ENCODE results near the gene CBFA2T3.
"Not testable (repeated sequence)": the region's sequence is repeated elsewhere in the genome, so short reads cannot be mapped to it uniquely, and the experiment has no call there.

Gene CBFA2T3

DNA sequence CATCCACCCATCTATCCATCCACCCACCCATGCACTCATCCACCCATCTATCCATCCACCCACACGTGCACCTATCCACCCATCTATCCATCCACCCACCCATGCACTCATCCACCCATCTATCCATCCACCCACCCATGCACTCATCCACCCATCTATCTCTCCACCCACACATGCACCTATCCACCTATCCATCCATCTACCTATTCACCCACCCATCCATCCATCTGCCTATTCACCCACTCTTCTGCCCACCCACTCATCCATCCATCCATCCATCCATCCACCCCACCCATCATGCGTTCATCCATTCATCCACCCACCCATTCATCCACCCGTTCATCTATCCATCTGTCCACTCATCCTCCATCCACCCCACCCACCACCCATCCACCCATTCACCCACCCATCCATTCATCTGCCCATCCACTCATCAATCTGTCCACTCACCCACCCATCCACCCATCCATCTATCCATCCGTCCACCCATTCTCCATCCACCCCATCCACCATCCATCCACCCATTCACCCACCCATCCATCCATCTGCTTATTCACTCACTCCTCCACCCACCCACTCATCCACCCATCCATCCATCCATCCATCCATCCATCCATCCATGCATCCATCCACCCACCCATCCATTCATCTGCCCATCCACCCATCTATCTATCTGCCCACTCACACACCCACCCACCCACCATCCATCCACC is 35.1 kb upstream of the CBFA2T3 start:
- Histone ChIP-seq H3K4me1 (ENCODE audit: control insufficient read depth, insufficient read depth, low read length, unreplicated experiment) (no peaks in the 10 kb centered on the region), H2AFZ (ENCODE audit: low read length, unreplicated experiment) (no peak overlapping the region), H3K27me3 (ENCODE audit: insufficient read depth, low read length) (0 out of 2 replicates have a peak, but pooled peaks cover 3% of the 10 kb centered on the region), H3K79me2 (ENCODE audit: control insufficient read depth, insufficient read depth, low read length, unreplicated experiment) (no peaks in the 10 kb centered on the region), H3K27ac (ENCODE audit: low read depth, low read length) (no peak overlapping the region), H3K36me3 (ENCODE audit: insufficient read depth, low read length) (no peaks in the 10 kb centered on the region), H3K4me3 (ENCODE audit: low read depth, low read length) (no peak overlapping the region)

DNA sequence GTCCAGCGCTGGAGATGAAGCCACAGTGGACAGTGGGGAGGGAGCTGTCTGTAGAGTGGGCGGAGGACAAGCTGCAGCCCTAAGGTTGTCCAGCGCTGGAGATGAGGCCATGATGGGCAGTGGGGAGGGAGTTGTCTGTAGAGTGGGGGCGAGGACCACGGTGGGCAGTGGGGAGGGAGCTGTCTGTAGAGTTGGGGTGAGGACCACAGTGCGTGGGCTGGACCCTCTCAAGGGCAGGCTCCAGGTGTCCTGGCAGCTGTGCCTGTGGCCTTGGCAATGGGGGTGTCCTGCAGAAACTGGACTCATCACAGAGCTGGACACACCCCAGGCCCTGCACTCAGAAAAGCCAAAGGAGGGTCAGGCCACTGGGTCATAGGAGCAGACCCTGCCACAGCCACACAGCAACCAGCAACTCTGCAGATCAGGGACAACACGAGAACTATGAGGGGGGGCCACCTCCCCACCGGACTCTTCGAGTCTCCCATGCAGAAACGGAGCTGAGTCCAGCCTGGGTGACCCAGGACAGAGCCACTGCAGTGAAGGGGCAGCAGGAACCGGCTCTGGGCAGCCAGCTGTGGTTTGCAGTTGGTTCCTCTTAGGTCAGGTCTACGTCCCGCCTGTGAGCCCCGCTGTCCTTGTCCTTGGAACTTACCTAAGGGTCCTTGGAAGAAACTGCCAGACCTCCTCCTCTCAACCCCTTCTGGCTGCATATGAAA is 33.4 kb upstream of the CBFA2T3 start:
- Histone ChIP-seq H3K4me1 (ENCODE audit: control insufficient read depth, insufficient read depth, low read length, unreplicated experiment) (no peaks in the 10 kb centered on the region), H3K79me2 (ENCODE audit: control insufficient read depth, insufficient read depth, low read length, unreplicated experiment) (no peaks in the 10 kb centered on the region), H3K27ac (ENCODE audit: low read depth, low read length) (no peak overlapping the region), H2AFZ (ENCODE audit: low read length, unreplicated experiment) (no peak overlapping the region), H3K4me3 (ENCODE audit: low read depth, low read length) (no peak overlapping the region), H3K27me3 (ENCODE audit: insufficient read depth, low read length) (peaks cover 10% of the 10 kb centered on the region; the same call in 1 of the 2 replicates), H3K36me3 (ENCODE audit: insufficient read depth, low read length) (no peaks in the 10 kb centered on the region)

- H3K36me3 ChIP-seq (ENCODE audit: insufficient read depth, low read length), result no peaks in the 10 kb centered on the region
- H3K4me1 ChIP-seq (ENCODE audit: control insufficient read depth, insufficient read depth, low read length, unreplicated experiment), result no peaks in the 10 kb centered on the region
These were observed 32.6 kb upstream of the CBFA2T3 start for GRCh38 chr16:89009343-89010209.

DNA sequence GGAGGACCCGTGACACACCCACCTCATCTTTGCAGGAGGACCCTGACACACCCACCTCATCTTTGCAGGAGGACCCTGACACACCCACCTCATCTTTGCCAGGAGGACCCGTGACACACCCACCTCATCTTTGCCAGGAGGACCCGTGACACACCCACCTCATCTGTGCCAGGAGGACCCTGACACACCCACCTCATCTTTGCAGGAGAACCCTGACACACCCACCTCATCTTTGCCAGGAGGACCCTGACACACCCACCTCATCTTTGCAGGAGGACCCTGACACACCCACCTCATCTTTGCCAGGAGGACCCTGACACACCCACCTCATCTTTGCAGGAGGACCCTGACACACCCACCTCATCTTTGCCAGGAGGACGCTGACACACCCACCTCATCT is 31.8 kb upstream of the CBFA2T3 start:
- not testable (repeated sequence) for H3K4me1 ChIP-seq (ENCODE audit: control insufficient read depth, insufficient read depth, low read length, unreplicated experiment); H2AFZ ChIP-seq (ENCODE audit: low read length, unreplicated experiment); H3K27ac ChIP-seq (ENCODE audit: low read depth, low read length); H3K79me2 ChIP-seq (ENCODE audit: control insufficient read depth, insufficient read depth, low read length, unreplicated experiment); H3K36me3 ChIP-seq (ENCODE audit: insufficient read depth, low read length); H3K4me3 ChIP-seq (ENCODE audit: low read depth, low read length)
- H3K27me3 ChIP-seq (ENCODE audit: insufficient read depth, low read length), result peaks cover 22% of the 10 kb centered on the region

More at GRCh38 chr16:89009343-89010209, 32.6 kb upstream of the CBFA2T3 start:
- Histone ChIP-seq H3K27ac (ENCODE audit: low read depth, low read length) (no peak overlapping the region), H3K4me3 (ENCODE audit: low read depth, low read length) (no peak overlapping the region), H2AFZ (ENCODE audit: low read length, unreplicated experiment) (no peak overlapping the region), H3K27me3 (ENCODE audit: insufficient read depth, low read length) (peaks cover 18% of the 10 kb centered on the region), H3K79me2 (ENCODE audit: control insufficient read depth, insufficient read depth, low read length, unreplicated experiment) (no peaks in the 10 kb centered on the region)

- Histone ChIP-seq H3K36me3 (ENCODE audit: insufficient read depth, low read length) (no peaks in the 10 kb centered on the region), H3K4me3 (ENCODE audit: low read depth, low read length) (no peak overlapping the region), H3K27ac (ENCODE audit: low read depth, low read length) (no peak overlapping the region), H3K79me2 (ENCODE audit: control insufficient read depth, insufficient read depth, low read length, unreplicated experiment) (no peaks in the 10 kb centered on the region), H2AFZ (ENCODE audit: low read length, unreplicated experiment) (no peak overlapping the region), H3K27me3 (ENCODE audit: insufficient read depth, low read length) (peaks cover 26% of the 10 kb centered on the region), H3K4me1 (ENCODE audit: control insufficient read depth, insufficient read depth, low read length, unreplicated experiment) (no peaks in the 10 kb centered on the region)
These were observed 30.6 kb upstream of the CBFA2T3 start for GRCh38 chr16:89007371-89008249.

- Histone ChIP-seq H3K36me3 (ENCODE audit: insufficient read depth, low read length) (no peaks in the 10 kb centered on the region), H3K27ac (ENCODE audit: low read depth, low read length) (no peak overlapping the region), H3K4me1 (ENCODE audit: control insufficient read depth, insufficient read depth, low read length, unreplicated experiment) (no peaks in the 10 kb centered on the region), H3K4me3 (ENCODE audit: low read depth, low read length) (no peak overlapping the region), H3K27me3 (ENCODE audit: insufficient read depth, low read length) (peaks cover 33% of the 10 kb centered on the region), H3K79me2 (ENCODE audit: control insufficient read depth, insufficient read depth, low read length, unreplicated experiment) (no peaks in the 10 kb centered on the region), H2AFZ (ENCODE audit: low read length, unreplicated experiment) (no peak overlapping the region)
These were observed 29.2 kb upstream of the CBFA2T3 start for GRCh38 chr16:89006036-89006752.

- Histone ChIP-seq H3K79me2 (ENCODE audit: control insufficient read depth, insufficient read depth, low read length, unreplicated experiment) (no peaks in the 10 kb centered on the region), H3K36me3 (ENCODE audit: insufficient read depth, low read length) (no peaks in the 10 kb centered on the region), H3K4me1 (ENCODE audit: control insufficient read depth, insufficient read depth, low read length, unreplicated experiment) (no peaks in the 10 kb centered on the region), H3K27me3 (ENCODE audit: insufficient read depth, low read length) (peaks cover 41% of the 10 kb centered on the region), H3K27ac (ENCODE audit: low read depth, low read length) (no peak overlapping the region), H2AFZ (ENCODE audit: low read length, unreplicated experiment) (no peak overlapping the region), H3K4me3 (ENCODE audit: low read depth, low read length) (no peak overlapping the region)
These were observed 28.4 kb upstream of the CBFA2T3 start for GRCh38 chr16:89005201-89006035.

DNA sequence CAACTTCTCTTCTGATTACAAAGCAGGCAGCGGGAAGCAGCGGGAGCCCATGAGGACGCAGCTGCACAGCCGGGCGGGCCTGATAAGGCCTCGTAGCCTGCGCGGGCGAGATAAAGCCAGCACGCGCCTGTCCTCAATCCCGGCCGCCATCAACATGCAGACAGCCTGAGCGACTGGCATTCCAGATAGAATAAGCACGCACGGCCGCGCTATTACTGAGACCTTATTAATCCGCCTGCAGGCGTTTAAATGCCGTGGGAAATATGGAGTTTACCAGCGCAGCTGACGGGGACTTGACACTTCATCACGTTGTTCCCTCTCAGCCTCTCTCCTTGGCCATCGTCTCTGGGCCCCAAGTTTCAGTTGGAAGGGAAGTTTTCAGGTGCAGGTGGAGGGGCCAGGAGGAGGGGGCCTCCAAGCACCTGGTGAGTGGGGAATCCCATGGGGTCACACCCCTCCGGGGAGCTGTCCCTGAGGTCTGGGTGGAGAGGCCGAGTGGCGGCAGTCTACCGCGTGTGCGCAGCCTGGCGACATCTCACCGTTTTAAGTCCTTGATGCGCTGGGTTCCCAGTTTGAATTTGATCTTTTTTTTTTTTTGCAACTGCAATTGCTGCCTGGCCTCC is 27.3 kb upstream of the CBFA2T3 start:
- Histone ChIP-seq H3K4me3 (ENCODE audit: low read depth, low read length) (no peak overlapping the region), H2AFZ (ENCODE audit: low read length, unreplicated experiment) (no peak overlapping the region), H3K4me1 (ENCODE audit: control insufficient read depth, insufficient read depth, low read length, unreplicated experiment) (no peaks in the 10 kb centered on the region), H3K27ac (ENCODE audit: low read depth, low read length) (no peak overlapping the region), H3K36me3 (ENCODE audit: insufficient read depth, low read length) (no peaks in the 10 kb centered on the region), H3K79me2 (ENCODE audit: control insufficient read depth, insufficient read depth, low read length, unreplicated experiment) (no peaks in the 10 kb centered on the region), H3K27me3 (ENCODE audit: insufficient read depth, low read length) (peaks cover 41% of the 10 kb centered on the region)

DNA sequence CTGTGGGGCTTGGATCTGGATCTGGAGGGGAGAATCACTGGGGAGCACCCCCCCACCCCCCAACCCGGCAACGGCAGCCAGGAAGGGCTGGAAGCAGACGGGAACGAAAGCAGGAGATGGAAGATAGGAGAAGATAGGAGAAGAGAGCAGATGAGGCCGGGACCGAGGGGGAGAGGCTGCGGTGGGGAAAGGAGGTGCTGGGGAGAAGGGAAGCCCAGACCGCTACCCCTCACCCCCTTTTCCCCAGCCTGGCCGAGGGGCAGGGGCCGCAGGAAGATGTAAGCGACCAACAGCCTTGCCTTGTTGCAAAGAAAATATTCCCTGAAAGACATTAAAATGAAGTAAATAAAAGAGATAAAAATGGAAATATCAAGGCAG is 26.8 kb upstream of the CBFA2T3 start:
- Histone ChIP-seq H3K79me2 (ENCODE audit: control insufficient read depth, insufficient read depth, low read length, unreplicated experiment) (no peaks in the 10 kb centered on the region), H2AFZ (ENCODE audit: low read length, unreplicated experiment) (no peak overlapping the region), H3K4me1 (ENCODE audit: control insufficient read depth, insufficient read depth, low read length, unreplicated experiment) (no peaks in the 10 kb centered on the region), H3K4me3 (ENCODE audit: low read depth, low read length) (peak overlapping the region; percentile 34; the same call in 1 of the 2 replicates), H3K27me3 (ENCODE audit: insufficient read depth, low read length) (peaks cover 45% of the 10 kb centered on the region), H3K27ac (ENCODE audit: low read depth, low read length) (no peak overlapping the region), H3K36me3 (ENCODE audit: insufficient read depth, low read length) (no peaks in the 10 kb centered on the region)

Data from ACC112 (cell line).